ENCODE results near the gene ETF1.
"Not testable (repeated sequence)": the region's sequence is repeated elsewhere in the genome, so short reads cannot be mapped to it uniquely, and the experiment has no call there.

GRCh38 chr5:138507485-138507884 is 35.6 kb downstream of the ETF1 start:
- not testable (repeated sequence) for TF ChIP-seq CTCF (conservative IDR thresholded peaks at IDR 0.05; ENCODE audit: low read length); EZH2phosphoT487 (IDR thresholded peaks at IDR 0.05; ENCODE audit: borderline replicate concordance)
